GM19023 (cell line): Measurements from ENCODE around the gene RPL32.
"Not testable (repeated sequence)": the region's sequence is repeated elsewhere in the genome, so short reads cannot be mapped to it uniquely, and the experiment has no call there.

Experiments
- ATAC-seq: cut with Tn5 transposase; IDR thresholded peaks from one replicate; pipeline ENCODE4 v1.9.1; 2021; ENCODE audit warnings: mild to moderate bottlenecking, moderate library complexity; ENCODE audit not compliant: unreplicated experiment

RPL32 gene

GRCh38 chr3:12841149-12841969, at the start of gene RPL32:
RPL32 (minus strand) TSS chr3:12841565; CDS start chr3:12840237, 1,328 bp downstream.
- peak; percentile 88 for ATAC-seq

- ATAC-seq = no peak
Observed at GRCh38 chr3:12890610-12891390, 49.4 kb upstream of the RPL32 start.

DNA sequence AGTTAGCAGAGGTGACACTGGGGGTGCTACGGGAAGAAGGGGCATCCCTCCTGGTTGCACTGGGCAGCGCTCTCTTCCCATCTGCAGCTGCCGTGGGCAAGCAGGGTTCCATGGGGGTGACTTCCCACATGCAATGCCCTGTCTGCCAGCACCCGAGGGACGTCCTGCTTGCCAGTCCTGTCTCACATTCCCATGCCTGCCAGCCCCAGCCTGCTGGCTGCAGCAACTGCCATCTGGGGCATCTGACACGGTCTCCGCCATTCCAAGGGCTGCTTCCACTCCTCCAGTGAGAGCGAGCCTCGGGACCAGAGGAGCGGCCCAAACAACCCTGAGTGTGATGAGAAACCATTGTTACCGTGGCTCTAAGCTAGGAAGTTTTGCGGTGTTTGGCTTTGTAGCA, 45.4 kb upstream of the RPL32 start:
- ATAC-seq = no peak

- ATAC-seq = peak; percentile 51
Observed at GRCh38 chr3:12886106-12886679, 44.8 kb upstream of the RPL32 start.

- ATAC-seq = no peak
Observed at GRCh38 chr3:12885583-12885930, 44.2 kb upstream of the RPL32 start.

- ATAC-seq = no peak
Observed at GRCh38 chr3:12884790-12885582, 43.6 kb upstream of the RPL32 start.

DNA sequence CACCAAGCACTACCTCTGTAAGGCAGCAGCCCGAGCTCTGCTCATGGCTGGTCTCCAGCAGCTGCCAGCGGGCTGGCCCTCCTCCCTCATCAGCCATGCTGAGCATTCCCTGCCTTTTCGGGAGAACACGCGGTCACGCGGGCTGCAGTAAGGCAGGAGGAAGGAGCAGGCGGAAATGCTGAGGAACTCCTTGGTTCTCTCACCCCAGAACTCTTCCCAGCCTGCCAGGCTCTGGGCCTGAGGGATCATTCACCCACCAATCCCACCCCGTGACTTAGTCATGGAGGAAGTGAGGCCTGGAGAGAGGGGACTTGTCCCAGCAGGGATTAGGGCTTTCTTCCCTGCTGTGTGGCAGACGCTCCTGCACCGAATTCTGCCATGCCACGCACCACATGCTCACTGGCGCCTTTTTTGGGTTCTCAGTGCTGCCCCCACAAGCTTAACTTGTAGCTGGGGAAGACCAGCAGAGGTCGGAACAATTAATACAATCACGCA, 42.9 kb upstream of the RPL32 start:
- no peak for ATAC-seq

GRCh38 chr3:12882336-12883310, 41.3 kb upstream of the RPL32 start:
- ATAC-seq = no peak

GRCh38 chr3:12881858-12882257, 40.5 kb upstream of the RPL32 start:
- peak; percentile 52 for ATAC-seq

DNA sequence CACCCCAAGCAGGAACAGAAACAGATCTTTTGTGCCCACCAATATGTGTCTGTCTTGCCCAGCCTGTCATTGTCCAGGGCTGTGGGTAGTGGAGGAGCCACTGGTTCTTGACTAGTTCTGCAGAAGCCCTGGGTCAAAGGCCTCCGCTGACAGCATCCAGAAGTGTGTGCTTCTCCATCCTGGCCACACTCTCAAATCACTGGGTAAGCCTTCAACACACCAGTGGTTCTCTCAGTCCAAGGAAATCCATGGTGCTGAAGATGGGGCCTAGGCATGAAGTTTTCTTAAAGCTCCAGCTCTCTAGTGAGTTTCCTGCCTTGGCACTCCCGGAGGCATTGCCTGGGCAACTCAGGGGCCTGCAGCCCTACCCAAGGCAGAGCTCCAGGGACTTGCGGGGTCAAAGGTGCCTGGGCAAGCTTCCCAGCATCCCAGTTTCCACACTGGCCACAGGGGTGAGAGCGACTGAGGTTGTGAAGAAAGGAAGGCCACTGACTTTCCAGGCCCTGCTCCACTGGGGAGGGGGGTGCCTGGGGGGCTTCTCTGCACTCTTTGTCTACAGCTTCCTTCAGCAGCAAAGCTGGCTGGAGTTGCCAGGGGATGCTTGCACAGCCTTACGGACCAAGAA, 37.9 kb upstream of the RPL32 start:
- ATAC-seq = no peak

DNA sequence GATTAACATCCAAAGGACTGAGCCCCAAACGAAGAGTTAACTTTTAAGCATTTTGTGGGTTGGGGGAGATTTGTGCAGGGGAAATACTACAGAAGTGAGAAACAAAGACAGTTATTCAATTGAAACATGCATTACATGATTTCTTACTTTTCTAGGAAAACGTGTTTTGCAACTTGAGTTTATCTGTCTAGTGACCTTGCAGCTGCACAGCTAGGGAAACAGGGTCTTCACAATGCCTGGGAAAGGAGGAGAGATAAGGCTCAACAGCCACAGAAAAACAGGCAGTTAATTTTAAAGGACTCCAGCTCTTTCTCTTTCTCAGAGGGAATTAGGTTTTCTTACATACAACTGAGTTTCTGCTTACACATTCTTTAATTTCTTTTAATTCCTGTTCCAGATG, 37.4 kb upstream of the RPL32 start:
- not testable (repeated sequence) for ATAC-seq

DNA sequence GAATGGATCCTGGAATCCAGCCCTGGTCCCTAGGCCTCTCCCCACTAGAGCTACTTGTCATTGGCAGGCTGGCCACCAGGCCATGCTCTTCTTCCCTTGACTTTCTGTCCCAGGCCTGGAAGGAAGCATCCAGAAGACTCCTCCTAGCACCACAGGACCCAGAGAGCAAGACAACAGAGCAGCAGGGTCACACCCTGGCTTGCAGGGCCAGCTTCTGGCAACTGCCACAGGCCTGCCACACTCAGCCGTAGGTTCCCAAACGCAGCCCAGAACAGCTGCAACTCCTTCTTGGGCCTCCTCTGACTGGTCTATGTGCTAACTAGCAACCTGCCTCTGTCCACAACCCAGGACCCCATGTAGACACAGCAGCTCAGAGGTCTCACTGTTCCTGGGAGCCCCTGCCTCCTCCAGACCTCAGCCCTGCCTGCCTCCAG, 36.8 kb upstream of the RPL32 start:
- ATAC-seq = no peak

- ATAC-seq = no peak
Observed at GRCh38 chr3:12877040-12877439, 35.7 kb upstream of the RPL32 start.

- no peak for ATAC-seq
Observed at GRCh38 chr3:12875857-12876836, 34.8 kb upstream of the RPL32 start.

DNA sequence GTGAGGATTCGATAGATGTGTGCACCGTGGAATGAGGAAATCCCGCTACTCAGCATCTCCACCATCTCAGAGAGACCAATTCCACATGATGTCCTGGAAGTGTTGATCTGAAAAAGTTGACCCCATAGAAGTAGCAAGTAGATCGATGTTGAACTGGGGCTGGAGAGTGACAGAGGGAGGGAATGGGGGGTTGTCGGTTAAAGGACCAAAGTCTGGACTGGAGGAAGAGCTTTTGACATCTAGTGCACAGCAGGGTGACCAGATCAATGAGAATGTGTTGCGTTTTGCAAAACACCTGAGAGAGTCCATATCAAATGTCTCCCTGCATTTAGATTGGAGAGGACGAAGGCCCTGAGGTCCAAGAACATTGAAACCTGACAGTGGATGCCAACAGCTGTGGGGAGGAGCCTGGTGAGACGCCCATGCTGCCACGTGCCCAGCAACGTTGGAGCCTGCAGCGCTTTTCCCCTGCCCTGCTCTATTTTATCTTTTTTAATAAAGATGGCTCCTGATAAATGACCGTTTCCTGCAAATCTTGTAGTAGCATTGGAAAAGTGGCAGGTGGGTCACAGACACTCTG, 30.1 kb upstream of the RPL32 start:
- no peak for ATAC-seq

- no peak for ATAC-seq
Observed at GRCh38 chr3:12870942-12871341, 29.6 kb upstream of the RPL32 start.

- ATAC-seq = peak; percentile 56
Observed at GRCh38 chr3:12869035-12869621, 27.8 kb upstream of the RPL32 start.
